Activated CD4-positive, alpha-beta T cell treated with anti-CD3 and anti-CD28 coated beads, Interleukin-10, Interleukin-2, amounts not matched to agents 100 ng/mL and 50 ng/mL, durations not matched to agents 16 hours and 8 hours (primary cell): ENCODE results near the gene ANKRD42.

Experiments
- DNase-seq: peaks from one replicate; pipeline ENCODE4 v3.0.0-alpha.2; 2020

Gene ANKRD42

GRCh38 chr11:83293457-83293774 is 99.9 kb downstream of the ANKRD42 start:
- DNase-seq = no peak

GRCh38 chr11:83294208-83294607 is 100.7 kb downstream of the ANKRD42 start:
- no peak for DNase-seq
